H1 (cell line): ENCODE measurements around the gene CD244. TPM values are rescaled to one million over a fixed set of nuclear protein-coding genes. Genes with fewer than 3 reads are reported as not detected.

Experiments
- CTCF ChIA-PET: fragments of 300-600 bp; sonication (Branson Sonifier 250); formaldehyde crosslinking; loops from one replicate; lab custom pipeline; 2021; ENCODE audit not compliant: partially characterized antibody; lab: Charles Lee
- POLR2A ChIA-PET: fragments of 300-600 bp; sonication (Branson Sonifier 250); formaldehyde crosslinking; loops from one replicate; lab custom pipeline; 2021; ENCODE audit warnings: inconsistent platforms; ENCODE audit not compliant: partially characterized antibody; lab: Charles Lee
- DNase-seq, 2 experiments: peaks; one replicate each; pipeline versions ENCODE4 v3.0.0 to v3.0.0-alpha.2; 2010 to 2022; ENCODE audit warnings: low spot score in 2 of 2, low read depth in 1 of 2, mixed read lengths in 1 of 2
- FAIRE-seq: peaks from 2 replicates; lab custom pipeline; 2011; peaks lifted over from hg19 to GRCh38; lab: Jason Lieb, UNC
- H2AFZ ChIP-seq: 2 replicates; pipeline ENCODE4 v1.8.1; 2012; ENCODE audit warnings: low read length, inconsistent platforms
- H2AK5ac ChIP-seq: 2 replicates; pipeline ENCODE4 v1.6.1; 2013; ENCODE audit warnings: low read depth, low read length
- H2BK120ac ChIP-seq: replicated peaks from 2 replicates; pipeline ENCODE3; 2013; ENCODE audit warnings: low read depth, low read length, inconsistent platforms
- H2BK12ac ChIP-seq: 2 replicates; pipeline ENCODE4 v1.6.1; 2013; ENCODE audit warnings: low read depth, low read length
- H2BK15ac ChIP-seq: 2 replicates; pipeline ENCODE4 v1.6.1; 2013; ENCODE audit warnings: low read length
- H2BK20ac ChIP-seq: 2 replicates; pipeline ENCODE4 v1.6.1; 2013; ENCODE audit warnings: low read length
- H2BK5ac ChIP-seq: 2 replicates; pipeline ENCODE4 v1.6.1; 2013; ENCODE audit warnings: low read depth, low read length
- H3K14ac ChIP-seq: 2 replicates; pipeline ENCODE4 v1.6.1; 2013; ENCODE audit warnings: inconsistent platforms; ENCODE audit not compliant: insufficient read length
- H3K18ac ChIP-seq: 2 replicates; pipeline ENCODE4 v1.6.1; 2013; ENCODE audit warnings: low read length; ENCODE audit errors: extremely low read depth
- H3K23ac ChIP-seq: 2 replicates; pipeline ENCODE4 v1.6.1; 2013; ENCODE audit warnings: inconsistent platforms; ENCODE audit not compliant: insufficient read length
- H3K23me2 ChIP-seq: 2 replicates; pipeline ENCODE4 v1.6.1; 2013; ENCODE audit warnings: low read depth, low read length
- H3K27ac ChIP-seq: 2 replicates; pipeline ENCODE4 v1.6.1; 2011; ENCODE audit warnings: low read depth, low read length, inconsistent platforms
- H3K27me3 ChIP-seq, 4 experiments: replicated peaks in 1 of 4; 1 replicate in 1 of 4; 2 replicates in 3 of 4; pipeline versions ENCODE4 v1.6.1 to v1.8.1; 2011 to 2013; ENCODE audit warnings: low read length in 3 of 4, mild to moderate bottlenecking in 3 of 4, inconsistent platforms in 2 of 4, mixed read lengths in 2 of 4, moderate library complexity in 1 of 4; ENCODE audit not compliant: control insufficient read depth in 3 of 4, insufficient read depth in 3 of 4; ENCODE audit errors: extremely low read depth in 1 of 4
- H3K36me3 ChIP-seq, 4 experiments: 2 replicates each; pipeline versions ENCODE4 v1.6.1 to v1.8.1; 2011 to 2013; ENCODE audit warnings: mild to moderate bottlenecking in 4 of 4, low read length in 3 of 4, moderate library complexity in 2 of 4, control low read depth in 1 of 4, inconsistent platforms in 1 of 4; ENCODE audit not compliant: insufficient read depth in 4 of 4, control insufficient read depth in 2 of 4
- H3K4ac ChIP-seq: replicated peaks from 2 replicates; pipeline ENCODE3; 2013; ENCODE audit warnings: low read length, low read depth, mixed read lengths, inconsistent platforms; ENCODE audit not compliant: insufficient read length
- H3K4me1 ChIP-seq, 4 experiments: replicated peaks in 1 of 4; 1 replicate in 1 of 4; 2 replicates in 3 of 4; pipeline versions ENCODE4 v1.6.1 to v1.8.1; 2011 to 2013; ENCODE audit warnings: low read length in 3 of 4, inconsistent platforms in 2 of 4, mixed read lengths in 1 of 4; ENCODE audit not compliant: insufficient read depth in 4 of 4, control insufficient read depth in 3 of 4
- H3K4me2 ChIP-seq, 2 experiments: 2 replicates each; pipeline versions ENCODE4 v1.6.1 to v1.8.1; 2011 to 2013; ENCODE audit warnings: low read depth in 2 of 2, low read length in 2 of 2, control low read depth in 1 of 2, inconsistent platforms in 1 of 2, mild to moderate bottlenecking in 1 of 2; ENCODE audit not compliant: insufficient read depth in 1 of 2
- H3K4me3 ChIP-seq, 4 experiments: fragments of 200-600, 300-600 bp in 1 of 4; sonication (generic), shearing (Covaris generic), sonication (Bioruptor Twin) in 1 of 4; 2 replicates each; pipeline versions ENCODE4 v1.5.1 to v1.8.1; 2011 to 2016; ENCODE audit warnings: low read length in 4 of 4, low read depth in 3 of 4, control low read depth in 2 of 4, inconsistent platforms in 2 of 4, mild to moderate bottlenecking in 2 of 4, mixed read lengths in 1 of 4, moderate library complexity in 1 of 4; ENCODE audit not compliant: insufficient read depth in 2 of 4; ENCODE audit errors: extremely low read depth in 1 of 4
- H3K56ac ChIP-seq: replicated peaks from 2 replicates; pipeline ENCODE3; 2013; ENCODE audit warnings: low read depth, mild to moderate bottlenecking, mixed read lengths, low read length, inconsistent platforms; ENCODE audit not compliant: insufficient read length
- H3K79me1 ChIP-seq: 2 replicates; pipeline ENCODE4 v1.6.1; 2013; ENCODE audit warnings: low read depth, low read length, control low read depth
- H3K79me2 ChIP-seq, 2 experiments: 2 replicates each; pipeline versions ENCODE4 v1.6.1 to v1.8.1; 2012 to 2013; ENCODE audit warnings: low read length in 2 of 2, mild to moderate bottlenecking in 2 of 2, inconsistent platforms in 1 of 2; ENCODE audit not compliant: insufficient read depth in 2 of 2, control insufficient read depth in 1 of 2
- H3K9ac ChIP-seq, 4 experiments: replicated peaks in 1 of 4; 1 replicate in 1 of 4; 2 replicates in 3 of 4; pipeline versions ENCODE4 v1.6.1 to v1.8.1; 2011 to 2013; ENCODE audit warnings: low read depth in 3 of 4, low read length in 3 of 4, control low read depth in 2 of 4, mild to moderate bottlenecking in 2 of 4, moderate library complexity in 2 of 4, inconsistent platforms in 1 of 4; ENCODE audit errors: extremely low read depth in 1 of 4
- H3K9me3 ChIP-seq, 2 experiments: 2 replicates each; pipeline versions ENCODE4 v1.6.1 to v1.8.1; 2012 to 2013; ENCODE audit warnings: mild to moderate bottlenecking in 2 of 2, moderate library complexity in 2 of 2, control low read depth in 1 of 2, inconsistent platforms in 1 of 2, low read depth in 1 of 2, low read length in 1 of 2, mixed read lengths in 1 of 2; ENCODE audit not compliant: insufficient read depth in 2 of 2
- H4K20me1 ChIP-seq, 2 experiments: replicated peaks in 1 of 2; 2 replicates each; pipeline versions ENCODE3 to v1.8.1; 2011 to 2013; ENCODE audit warnings: inconsistent platforms in 2 of 2, low read length in 2 of 2, mild to moderate bottlenecking in 1 of 2; ENCODE audit not compliant: insufficient read depth in 2 of 2, control insufficient read depth in 1 of 2
- H4K5ac ChIP-seq: 2 replicates; pipeline ENCODE4 v1.6.1; 2013; ENCODE audit warnings: low read length, low read depth, mixed read lengths, inconsistent platforms; ENCODE audit not compliant: insufficient read length
- H4K8ac ChIP-seq: 2 replicates; pipeline ENCODE4 v1.8.0; 2013; ENCODE audit warnings: mild to moderate bottlenecking, moderate library complexity, low read length, inconsistent platforms; ENCODE audit not compliant: insufficient read depth; ENCODE audit errors: extremely low read depth
- H4K91ac ChIP-seq: replicated peaks from 2 replicates; pipeline ENCODE3; 2013; ENCODE audit warnings: low read length, mixed read lengths, inconsistent platforms; ENCODE audit not compliant: insufficient read length
- CHD1 ChIP-seq: IDR thresholded peaks from 2 replicates; pipeline ENCODE4 v1.6.1; 2012; ENCODE audit warnings: low read depth, low read length, improper control_type of control experiment
- KDM4A ChIP-seq: IDR thresholded peaks from one replicate; pipeline ENCODE4 v1.7.1; 2012; ENCODE audit warnings: low read depth, mild to moderate bottlenecking, moderate library complexity, low read length, inconsistent platforms; ENCODE audit not compliant: severe bottlenecking
- NANOG ChIP-seq: IDR thresholded peaks from 2 replicates; pipeline ENCODE4 v1.6.1; 2011; ENCODE audit warnings: low read length, low read depth, mild to moderate bottlenecking, inconsistent platforms; ENCODE audit not compliant: insufficient read depth, poor library complexity, severe bottlenecking
- PHF8 ChIP-seq: fragments of 200-600 bp; sonication (generic); conservative IDR thresholded peaks from 2 replicates; pipeline ENCODE4 v1.7.1; 2012; ENCODE audit warnings: low read depth, mild to moderate bottlenecking, inconsistent platforms, low read length, moderate library complexity
- POLR2A ChIP-seq, 2 experiments: IDR thresholded peaks; 1 replicate in 1 of 2; 2 replicates in 1 of 2; pipeline ENCODE4 v1.6.1; 2011; ENCODE audit warnings: low read depth in 2 of 2, low read length in 2 of 2, mild to moderate bottlenecking in 2 of 2; ENCODE audit errors: control extremely low read depth in 1 of 2
- RFX5 ChIP-seq: IDR thresholded peaks from 2 replicates; pipeline ENCODE4 v1.6.1; 2011; ENCODE audit warnings: low read depth, low read length, improper control_type of control experiment, borderline replicate concordance
- SAP30 ChIP-seq: fragments of 300-600 bp; sonication (generic); IDR thresholded peaks from 2 replicates; pipeline ENCODE4 v1.7.1; 2012; ENCODE audit warnings: low read length, moderate library complexity, mild to moderate bottlenecking, inconsistent platforms; ENCODE audit not compliant: insufficient read depth, insufficient replicate concordance
- SP4 ChIP-seq: IDR thresholded peaks from 2 replicates; pipeline ENCODE4 v1.6.1; 2012; ENCODE audit warnings: low read length, inconsistent platforms
- YY1 ChIP-seq: IDR thresholded peaks from 2 replicates; pipeline ENCODE4 v1.6.1; 2011; ENCODE audit warnings: low read depth, mild to moderate bottlenecking, low read length
- WGBS, 2 experiments: shearing (Covaris generic) in 1 of 2; methylation state at CpG; one replicate each; pipeline versions ENCODE4 v1.1.6 to v1.1.7; 2013 to 2015; ENCODE audit warnings: low lambda C conversion rate in 2 of 2, mixed read lengths in 2 of 2, inconsistent platforms in 1 of 2, low coverage in 1 of 2, missing lambda C conversion rate in 1 of 2; ENCODE audit not compliant: insufficient replicate concordance in 2 of 2, insufficient coverage in 1 of 2, insufficient read length in 1 of 2; ENCODE audit errors: extremely low coverage in 1 of 2, missing lambda C conversion rate in 1 of 2; 5-methylcytosine and 5-hydroxymethylcytosine counted together
- polyA plus RNA-seq, 7 experiments: library from polyadenylated mRNA; depleted of rRNA in 3 of 7; stranded (reverse) in 5 of 7; unstranded in 2 of 7; fragments of >200 nt in 5 of 7; fragments of 200-250 nt in 2 of 7; gene quantifications; 1 replicate in 5 of 7; 2 replicates in 1 of 7; 4 replicates in 1 of 7; pipeline versions ENCODE4 v1.2.1 to v1.2.3, GENCODE V29; 2011 to 2013; ENCODE audit warnings: missing spikeins in 2 of 7, mixed read lengths in 2 of 7
- total RNA-seq: library from RNA; stranded (reverse); fragmentation: NEBNext Ultra II Directional; extraction: Animal tissue kit (Norgen Biotek cat#: 25700); gene quantifications from 2 replicates; pipeline ENCODE4 v1.2.1, GENCODE V29; 2021
- TF ChIP-seq, protein P1 (sequence below): IDR thresholded peaks from 2 replicates; pipeline ENCODE4 v1.6.1; 2011; ENCODE audit warnings: low read depth, mild to moderate bottlenecking, low read length; ENCODE audit not compliant: insufficient read depth
- TF ChIP-seq, protein P2 (sequence below): IDR thresholded peaks from 2 replicates; pipeline ENCODE4 v1.6.1; 2012; ENCODE audit warnings: inconsistent platforms
- TF ChIP-seq, protein P3 (sequence below): IDR thresholded peaks from 2 replicates; pipeline ENCODE4 v1.6.1; 2012; ENCODE audit warnings: inconsistent platforms

Gene CD244
- total and polyA plus RNA-seq, 2 of the 8 experiments (the other 6 are each of a cell fraction or from before 2014, with no cell fraction given): not detected

DNA sequence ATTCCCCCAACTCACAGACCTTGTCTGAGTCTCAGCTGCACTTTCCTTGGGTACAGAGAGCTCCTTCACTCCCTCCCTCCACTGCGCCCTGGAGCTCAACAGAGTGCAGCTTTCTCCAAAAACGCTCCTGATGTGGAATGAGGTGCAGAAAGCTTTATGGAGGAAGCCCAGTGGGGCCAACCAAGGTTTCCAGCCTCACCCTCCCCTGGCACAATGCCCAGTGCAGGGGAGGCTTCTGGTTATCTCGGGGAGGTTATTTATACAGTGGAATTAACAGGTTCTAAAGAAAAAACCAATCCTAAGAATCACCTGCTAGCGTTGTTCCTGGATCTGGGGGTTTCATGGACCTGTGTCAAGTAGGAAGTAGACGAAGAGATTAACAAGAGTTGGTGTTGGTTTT is 22.4 kb upstream of the CD244 start, which contains the start of gene ITLN1:
Gene ITLN1, minus strand, starts transcription at position 139 of the 400 bp plus-strand sequence. CDS start 303 bp downstream, outside the sequence.
- FAIRE-seq (no peak), DNase-seq (no peak)
- Histone ChIP-seq H3K4me3 (no peak within 1 kb of the TSS), H3K23ac (no peak within 1 kb of the TSS), H4K8ac (peak within 1 kb of the TSS; percentile 66; the same call in 1 of the 2 replicates), H3K9ac (no peak within 1 kb of the TSS), H3K4me2 (no peak within 1 kb of the TSS), H3K79me2 (no peaks in the 10 kb centered on the region), H2AFZ (peak within 1 kb of the TSS; percentile 86), H3K4me1 (no peaks in the 10 kb centered on the region), H3K36me3 (no peaks in the 10 kb centered on the region), H3K27me3 (no peaks in the 10 kb centered on the region), H3K14ac (no peak within 1 kb of the TSS), H2BK120ac (no peak within 1 kb of the TSS), H3K27ac (no peak within 1 kb of the TSS), H2BK12ac (no peak within 1 kb of the TSS; the same call in 1 of the 2 replicates), H2AK5ac (no peak within 1 kb of the TSS), H3K9me3 (no peaks in the 10 kb centered on the region), H4K20me1 (no peaks in the 10 kb centered on the region), H2BK5ac (no peak within 1 kb of the TSS), H4K5ac (no peak within 1 kb of the TSS), H3K79me1 (no peaks in the 10 kb centered on the region), H4K91ac (no peak within 1 kb of the TSS), H3K4ac (no peak within 1 kb of the TSS), H3K56ac (no peak within 1 kb of the TSS), H2BK20ac (no peak within 1 kb of the TSS), H3K18ac (0 out of 2 replicates have a peak within 1 kb of the TSS, but pooled peaks have one; percentile 19), H3K23me2 (no peaks in the 10 kb centered on the region; the same call in 1 of the 2 replicates), H2BK15ac (no peak within 1 kb of the TSS; the same call in 1 of the 2 replicates)
- WGBS, 2 experiments: 87% methylated on average over 5 of the region's 5 CpGs; no CpG with 5 or more reads in 1 of the 2 experiments
- CTCF ChIA-PET: interaction anchor here (0.6 to 5.9 kb wide), 24 partner anchors 8 to 210 kb away, joined by 3 to 35 read pairs (median 4); partner anchors contain the start of genes CD244 and ITLN2
- POLR2A ChIA-PET: no interaction called here
- TF ChIP-seq, protein P1, sequence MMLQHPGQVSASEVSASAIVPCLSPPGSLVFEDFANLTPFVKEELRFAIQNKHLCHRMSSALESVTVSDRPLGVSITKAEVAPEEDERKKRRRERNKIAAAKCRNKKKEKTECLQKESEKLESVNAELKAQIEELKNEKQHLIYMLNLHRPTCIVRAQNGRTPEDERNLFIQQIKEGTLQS: no peak
- TF ChIP-seq PHF8 (no peak), SAP30 (no peak), RFX5 (no peak), YY1 (no peak), CHD1 (no peak), KDM4A (no peak), SP4 (no peak), NANOG (no peak), POLR2A (IDR thresholded peaks at IDR 0.05; ENCODE audit: control extremely low read depth in 1 of 2, low read depth in 2 of 2, low read length in 2 of 2) (no peak)
- TF ChIP-seq, protein P2, sequence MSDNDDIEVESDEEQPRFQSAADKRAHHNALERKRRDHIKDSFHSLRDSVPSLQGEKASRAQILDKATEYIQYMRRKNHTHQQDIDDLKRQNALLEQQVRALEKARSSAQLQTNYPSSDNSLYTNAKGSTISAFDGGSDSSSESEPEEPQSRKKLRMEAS: no peak
- TF ChIP-seq, protein P3, sequence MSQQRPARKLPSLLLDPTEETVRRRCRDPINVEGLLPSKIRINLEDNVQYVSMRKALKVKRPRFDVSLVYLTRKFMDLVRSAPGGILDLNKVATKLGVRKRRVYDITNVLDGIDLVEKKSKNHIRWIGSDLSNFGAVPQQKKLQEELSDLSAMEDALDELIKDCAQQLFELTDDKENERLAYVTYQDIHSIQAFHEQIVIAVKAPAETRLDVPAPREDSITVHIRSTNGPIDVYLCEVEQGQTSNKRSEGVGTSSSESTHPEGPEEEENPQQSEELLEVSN: no peak
